T-cell (primary cell): ENCODE results near the gene DAPK1. TPM values are rescaled to one million over a fixed set of nuclear protein-coding genes. Genes with fewer than 3 reads are reported as not detected.

Experiments used
- ATAC-seq, 4 experiments: fragments of 200-7000 bp in 3 of 4; fragments of 150-1000 bp in 1 of 4; cut with Tn5 transposase; replicated peaks in 1 of 4; 1 replicate in 3 of 4; 2 replicates in 1 of 4; pipeline ENCODE4 v1.10.0; 2021; ENCODE audit warnings: moderate library complexity in 3 of 4, mild to moderate bottlenecking in 2 of 4, moderate number of reproducible peaks in 1 of 4
- CTCF ChIA-PET, 2 donors: fragments of 300-600 bp; sonication (Branson Sonifier 250); formaldehyde crosslinking; loops; one replicate each; lab custom pipeline; 2022; ENCODE audit warnings: antibody characterized with exemption in 2 of 2; lab: Charles Lee
- POLR2A ChIA-PET, 2 donors: fragments of 300-600 bp; sonication (Branson Sonifier 250); formaldehyde crosslinking; loops; one replicate each; lab custom pipeline; 2022; ENCODE audit warnings: antibody characterized with exemption in 2 of 2; lab: Charles Lee
- DNase-seq, 35 experiments: peaks; one replicate each; pipeline versions ENCODE4 v3.0.0 to v3.0.0-alpha.2; 2013 to 2023
- H3K27ac ChIP-seq: one replicate; pipeline ENCODE4 v1.5.1; 2013; ENCODE audit warnings: low read length
- H3K27me3 ChIP-seq, 2 experiments: replicated peaks in 1 of 2; 1 replicate in 1 of 2; 2 replicates in 1 of 2; pipeline versions ENCODE4 v1.6.1 to v1.7.0; 2013; ENCODE audit warnings: low read length in 1 of 2, mixed read lengths in 1 of 2; ENCODE audit not compliant: control insufficient read depth in 2 of 2, insufficient read depth in 2 of 2; ENCODE audit errors: extremely low read depth in 1 of 2
- H3K36me3 ChIP-seq, 2 donors: 1 replicate in 1 of 2; 2 replicates in 1 of 2; pipeline versions ENCODE4 v1.6.1 to v1.7.0; 2013; ENCODE audit warnings: low read length in 1 of 2; ENCODE audit not compliant: control insufficient read depth in 2 of 2, insufficient read depth in 1 of 2; ENCODE audit errors: extremely low read depth in 1 of 2
- H3K4me1 ChIP-seq, 2 experiments: 1 replicate in 1 of 2; 2 replicates in 1 of 2; pipeline versions ENCODE4 v1.6.1 to v1.7.0; 2013; ENCODE audit warnings: low read length in 2 of 2, mixed read lengths in 1 of 2; ENCODE audit not compliant: insufficient read depth in 2 of 2, control insufficient read depth in 1 of 2; ENCODE audit errors: extremely low read depth in 1 of 2
- H3K4me3 ChIP-seq, 2 donors: 1 replicate in 1 of 2; 2 replicates in 1 of 2; pipeline versions ENCODE4 v1.5.1 to v1.7.0; 2013; ENCODE audit warnings: mild to moderate bottlenecking in 2 of 2, low read length in 1 of 2, moderate library complexity in 1 of 2; ENCODE audit not compliant: control insufficient read depth in 1 of 2; ENCODE audit errors: extremely low read depth in 1 of 2
- H3K9me3 ChIP-seq: 2 replicates; pipeline ENCODE4 v1.7.0; 2013
- H3K27ac Mint-ChIP-seq, 2 donors: one replicate each; pipeline ENCODE4 v1.8.0; 2020 to 2021; ENCODE audit warnings: mild to moderate bottlenecking in 2 of 2, mixed read lengths in 2 of 2
- H3K27me3 Mint-ChIP-seq, 2 donors: one replicate each; pipeline ENCODE4 v1.8.0; 2021 to 2022; ENCODE audit warnings: mixed read lengths in 2 of 2
- H3K36me3 Mint-ChIP-seq: one replicate; pipeline ENCODE4 v1.8.0; 2021; ENCODE audit warnings: mixed read lengths
- H3K4me1 Mint-ChIP-seq, 3 donors: one replicate each; pipeline ENCODE4 v1.8.0; 2020 to 2022; ENCODE audit warnings: mixed read lengths in 3 of 3, mild to moderate bottlenecking in 1 of 3
- H3K4me3 Mint-ChIP-seq, 3 donors: one replicate each; pipeline ENCODE4 v1.8.0; 2020 to 2022; ENCODE audit warnings: mild to moderate bottlenecking in 3 of 3, mixed read lengths in 3 of 3, moderate library complexity in 3 of 3
- H3K9me3 Mint-ChIP-seq, 3 donors: one replicate each; pipeline ENCODE4 v1.8.0; 2020 to 2022; ENCODE audit warnings: mixed read lengths in 3 of 3
- WGBS: methylation state at CpG from one replicate; pipeline ENCODE4 v1.1.5; 2013; ENCODE audit warnings: missing lambda C conversion rate; ENCODE audit not compliant: insufficient coverage; 5-methylcytosine and 5-hydroxymethylcytosine counted together
- total RNA-seq, 35 experiments: library from RNA in 6 of 35; stranded (reverse) in 6 of 35; fragments of 120-200 nt in 1 of 35; gene quantifications; one replicate each; pipeline versions ENCODE4 v1.2.1 to v1.2.4 and lab custom pipeline; 2013 to 2026

Gene DAPK1
- total RNA-seq, 5 donors from 2014 or later (not counting 1 experiment from before 2014, with no cell fraction given) = 1.7 to 4.2 (median 2.8) TPM

- H3K36me3 Mint-ChIP-seq = no peaks in the 10 kb centered on the region
Measured at GRCh38 chr9:87611776-87612175, 114.1 kb downstream of the DAPK1 start.

DNA sequence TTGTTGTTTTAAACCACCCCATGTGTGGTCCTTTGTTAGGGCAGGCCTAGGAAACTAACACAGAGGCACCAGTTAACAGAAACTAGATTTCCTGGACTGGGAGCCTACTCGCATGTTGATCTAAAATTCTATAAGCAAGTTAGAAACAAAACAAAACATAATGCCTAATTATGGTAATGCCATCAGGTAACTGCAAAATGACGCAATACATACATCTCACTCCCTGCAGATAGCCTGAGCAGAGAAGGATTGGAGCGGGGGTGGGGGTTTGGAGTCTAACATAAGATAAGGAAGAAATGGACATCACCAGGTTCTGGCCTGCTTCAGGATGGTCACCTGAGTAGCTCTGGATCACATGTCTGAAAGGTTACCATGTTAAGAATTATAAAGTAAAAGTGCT is 114.9 kb downstream of the DAPK1 start:
- H3K4me3 ChIP-seq = no peak overlapping the region
- no peak for DNase-seq
- ChIA-PET CTCF (no interaction called here), POLR2A (no interaction called here)
- WGBS = 100% methylated on average over 1 of the region's 3 CpGs
- no peak overlapping the region for H3K27ac ChIP-seq
- no peaks in the 10 kb centered on the region for H3K4me1 Mint-ChIP-seq
- peaks cover 0 to 3% of the 10 kb centered on the region in 2 donors for H3K27me3 Mint-ChIP-seq
- ATAC-seq = no peak
- H3K27me3 ChIP-seq = peaks cover 0 to 7% of the 10 kb centered on the region in 2 experiments
- H3K4me3 Mint-ChIP-seq = no peak overlapping the region
- H3K27ac Mint-ChIP-seq = no peak overlapping the region
- peaks cover 0 to 3% (median 2%) of the 10 kb centered on the region in 3 donors for H3K9me3 Mint-ChIP-seq
- no peaks in the 10 kb centered on the region for H3K9me3 ChIP-seq
- H3K4me1 ChIP-seq = peaks cover 0 to 32% of the 10 kb centered on the region in 2 experiments
- no peaks in the 10 kb centered on the region for H3K36me3 Mint-ChIP-seq
- H3K36me3 ChIP-seq = no peaks in the 10 kb centered on the region

More at GRCh38 chr9:87611776-87612175, 114.1 kb downstream of the DAPK1 start:
- DNase-seq (no peak), ATAC-seq (no peak)
- H3K27me3 Mint-ChIP-seq = peaks cover 0 to 4% of the 10 kb centered on the region in 2 donors
- H3K4me3 ChIP-seq = no peak overlapping the region
- no CpG with 5 or more reads among the region's 4 CpGs for WGBS
- H3K4me1 Mint-ChIP-seq = no peaks in the 10 kb centered on the region
- peaks cover 0 to 32% of the 10 kb centered on the region in 2 experiments for H3K4me1 ChIP-seq
- H3K27ac ChIP-seq = no peak overlapping the region
- no peak overlapping the region for H3K4me3 Mint-ChIP-seq
- H3K9me3 ChIP-seq = no peaks in the 10 kb centered on the region
- no peak overlapping the region for H3K27ac Mint-ChIP-seq
- ChIA-PET CTCF (no interaction called here), POLR2A (no interaction called here)
- peaks cover 0 to 7% of the 10 kb centered on the region in 2 experiments for H3K27me3 ChIP-seq
- H3K9me3 Mint-ChIP-seq = peaks cover 0 to 3% (median 2%) of the 10 kb centered on the region in 3 donors
- no peaks in the 10 kb centered on the region for H3K36me3 ChIP-seq

DNA sequence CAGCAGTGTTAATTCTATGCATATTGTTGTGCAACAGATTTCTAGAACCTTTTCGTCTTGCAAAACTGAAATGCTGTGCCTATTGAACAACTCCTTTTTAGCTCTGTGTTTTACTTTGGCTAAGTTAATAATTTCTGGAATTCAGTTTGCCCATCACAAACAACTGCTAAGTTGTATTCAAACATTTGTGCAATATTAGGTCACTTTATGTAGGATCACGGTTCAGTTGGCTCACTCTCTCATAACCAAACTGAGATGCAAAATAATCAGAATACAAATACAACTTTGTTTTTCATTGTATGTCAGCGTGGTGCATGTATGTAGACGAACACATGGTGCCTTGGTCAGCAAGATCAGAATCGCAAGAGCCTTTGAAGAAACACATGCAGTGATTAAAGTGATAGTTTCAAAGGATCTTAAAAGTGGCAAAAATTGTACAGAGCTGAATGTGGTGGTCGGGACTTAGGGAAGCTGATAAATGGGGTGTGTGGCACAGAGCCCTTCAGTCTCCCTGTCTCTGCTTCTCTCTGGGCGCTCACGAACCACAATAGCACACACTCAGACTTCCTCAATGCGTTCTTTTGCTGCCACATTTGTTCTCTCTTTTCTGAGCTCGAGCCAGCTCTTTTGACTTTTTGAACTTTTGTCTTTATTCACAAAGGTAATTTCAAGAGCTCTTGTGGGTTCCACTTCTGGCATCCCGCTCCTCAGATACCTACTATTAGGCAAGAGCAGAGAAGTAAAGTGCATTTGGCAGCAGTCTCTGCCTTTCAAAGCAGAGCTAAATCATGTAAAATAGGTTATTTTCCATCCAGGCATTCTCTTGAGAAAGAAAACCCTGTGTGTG is 115.8 kb downstream of the DAPK1 start:
- ChIA-PET CTCF (no interaction called here), POLR2A (no interaction called here)

GRCh38 chr9:87614397-87614796 is 116.7 kb downstream of the DAPK1 start:
- H3K4me3 Mint-ChIP-seq = no peak overlapping the region
- 84% methylated on average over 7 of the region's 7 CpGs for WGBS
- peaks cover 0 to 4% (median 0%) of the 10 kb centered on the region in 3 donors for H3K9me3 Mint-ChIP-seq

More for the DNA sequence above, 115.8 kb downstream of the DAPK1 start:
- H3K4me3 ChIP-seq = no peak overlapping the region
- Mint-ChIP-seq H3K36me3 (no peaks in the 10 kb centered on the region), H3K9me3 (no peaks in the 10 kb centered on the region), H3K27me3 (peaks cover 0 to 3% of the 10 kb centered on the region in 2 donors), H3K4me1 (no peaks in the 10 kb centered on the region), H3K4me3 (no peak overlapping the region), H3K27ac (no peak overlapping the region)
- peaks cover 0 to 32% of the 10 kb centered on the region in 2 experiments for H3K4me1 ChIP-seq
- whole genome bisulfite sequencing = 72% methylated on average over 2 of the region's 11 CpGs
- peaks cover 0 to 7% of the 10 kb centered on the region in 2 experiments for H3K27me3 ChIP-seq
- no peak for DNase-seq
- H3K9me3 ChIP-seq = no peaks in the 10 kb centered on the region
- no peaks in the 10 kb centered on the region for H3K36me3 ChIP-seq
- ATAC-seq = no peak
- H3K27ac ChIP-seq = no peak overlapping the region

GRCh38 chr9:87615136-87615535 is 117.5 kb downstream of the DAPK1 start:
- peaks cover 0 to 4% (median 0%) of the 10 kb centered on the region in 3 donors for H3K9me3 Mint-ChIP-seq
- no peaks in the 10 kb centered on the region for H3K4me1 Mint-ChIP-seq
- no peak for DNase-seq
- ChIA-PET CTCF (no interaction called here), POLR2A (no interaction called here)
- Histone ChIP-seq H3K4me1 (peaks cover 0 to 29% of the 10 kb centered on the region in 2 experiments), H3K36me3 (no peaks in the 10 kb centered on the region), H3K9me3 (no peaks in the 10 kb centered on the region), H3K4me3 (no peak overlapping the region), H3K27ac (no peak overlapping the region), H3K27me3 (peaks cover 0 to 7% of the 10 kb centered on the region in 2 experiments)
- ATAC-seq = no peak
- H3K36me3 Mint-ChIP-seq = no peaks in the 10 kb centered on the region
- no peak overlapping the region for H3K27ac Mint-ChIP-seq
- 100% methylated on average over 3 of the region's 6 CpGs for WGBS
- H3K27me3 Mint-ChIP-seq = peaks cover 0 to 2% of the 10 kb centered on the region in 2 donors
- H3K4me3 Mint-ChIP-seq = no peak overlapping the region

More at GRCh38 chr9:87614397-87614796, 116.7 kb downstream of the DAPK1 start:
- H3K4me3 ChIP-seq = no peak overlapping the region
- peaks cover 0 to 32% of the 10 kb centered on the region in 2 experiments for H3K4me1 ChIP-seq
- H3K9me3 ChIP-seq = no peaks in the 10 kb centered on the region
- peaks cover 0 to under 1% of the 10 kb centered on the region in 2 donors for H3K27me3 Mint-ChIP-seq
- ATAC-seq (no peak), DNase-seq (no peak)
- H3K27ac Mint-ChIP-seq = no peak overlapping the region
- H3K27ac ChIP-seq = no peak overlapping the region
- H3K36me3 Mint-ChIP-seq = no peaks in the 10 kb centered on the region
- H3K4me1 Mint-ChIP-seq = no peaks in the 10 kb centered on the region
- H3K27me3 ChIP-seq = peaks cover 0 to 7% of the 10 kb centered on the region in 2 experiments
- H3K36me3 ChIP-seq = no peaks in the 10 kb centered on the region
- ChIA-PET CTCF (interaction anchor here in 1 of 2 donors (0.5 kb wide), 1 partner anchor 690 kb away, joined by 3 read pairs; no protein-coding TSS in a partner anchor), POLR2A (no interaction called here)

DNA sequence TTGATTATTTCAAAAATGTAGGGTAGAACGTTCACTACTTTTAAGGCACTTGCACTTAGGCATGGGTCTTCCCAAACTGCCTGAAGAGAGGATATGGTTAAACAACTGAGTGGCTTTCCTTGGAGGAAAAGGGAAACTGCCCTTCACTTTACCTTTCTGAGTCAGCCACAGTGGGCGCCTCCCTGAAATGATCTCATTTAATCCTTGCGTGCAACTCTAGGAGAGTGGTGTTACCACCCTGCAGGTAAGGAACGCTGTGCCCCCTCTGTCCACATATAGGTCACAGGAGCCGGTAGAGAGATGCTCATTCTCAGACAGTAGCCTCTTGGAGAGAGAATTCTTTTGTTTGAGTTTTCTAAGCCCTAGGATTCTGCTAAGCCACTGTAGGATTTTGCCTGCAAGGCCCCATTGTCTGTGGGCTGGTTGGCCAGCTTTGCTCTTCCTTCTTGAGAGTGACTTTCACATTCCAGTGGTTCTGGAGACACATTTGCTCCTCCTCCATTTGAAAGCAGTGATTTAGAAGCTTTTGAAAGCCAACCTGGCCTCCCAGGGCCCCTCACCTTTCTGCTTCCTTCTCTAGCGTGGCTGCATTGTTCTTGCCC is 118.0 kb downstream of the DAPK1 start:
- Histone ChIP-seq H3K27me3 (peaks cover 0 to 7% of the 10 kb centered on the region in 2 experiments), H3K4me3 (no peak overlapping the region), H3K36me3 (no peaks in the 10 kb centered on the region), H3K4me1 (peaks cover 0 to 28% of the 10 kb centered on the region in 2 experiments), H3K9me3 (no peaks in the 10 kb centered on the region), H3K27ac (no peak overlapping the region)
- ATAC-seq = no peak
- DNase-seq = no peak
- ChIA-PET POLR2A (no interaction called here), CTCF (no interaction called here)
- no peaks in the 10 kb centered on the region for H3K4me1 Mint-ChIP-seq
- 100% methylated on average over 2 of the region's 6 CpGs for WGBS
- H3K27me3 Mint-ChIP-seq = peaks cover 0 to 2% of the 10 kb centered on the region in 2 donors
- no peak overlapping the region for H3K4me3 Mint-ChIP-seq
- H3K9me3 Mint-ChIP-seq = peaks cover 0 to 4% (median 0%) of the 10 kb centered on the region in 3 donors
- H3K36me3 Mint-ChIP-seq = no peaks in the 10 kb centered on the region
- H3K27ac Mint-ChIP-seq = no peak overlapping the region
